Dermis microvascular lymphatic vessel endothelial cell (primary cell): ENCODE data around the gene DNAJB11. TPM values are rescaled to one million over a fixed set of nuclear protein-coding genes. Genes with fewer than 3 reads are reported as not detected.
"Not testable (repeated sequence)": the region's sequence is repeated elsewhere in the genome, so short reads cannot be mapped to it uniquely, and the experiment has no call there.

Experiments used
- DNase-seq, 2 donors: peaks; one replicate each; pipeline versions ENCODE4 v3.0.0 to v3.0.0-alpha.2; 2010; ENCODE audit warnings: low read depth in 2 of 2
- total RNA-seq: library from RNA; depleted of rRNA; stranded (reverse); fragments of >200 nt; gene quantifications from 2 replicates; pipeline ENCODE4 v1.2.1, GENCODE V29; 2014

Gene DNAJB11
- total RNA-seq, 1 donor from 2014 or later: 38.9 TPM

DNA sequence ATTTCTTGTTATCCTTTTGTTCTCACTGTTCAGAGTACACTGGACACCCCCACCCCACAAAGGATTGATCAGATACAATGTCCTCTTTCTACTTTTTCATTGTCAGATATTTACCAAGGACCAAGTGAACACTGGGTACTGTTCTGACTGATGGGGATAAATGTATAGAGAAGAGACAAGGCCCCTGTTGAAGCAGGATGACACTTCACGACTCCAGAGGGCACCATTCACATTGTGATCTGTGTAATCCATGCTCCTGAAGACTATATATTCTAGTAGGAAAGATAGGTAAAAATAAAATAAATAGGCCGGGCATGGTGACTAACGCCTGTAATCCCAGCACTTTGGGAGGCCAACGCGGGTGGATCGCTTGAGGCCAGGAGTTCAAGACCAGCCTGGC lies 19.1 kb upstream of the DNAJB11 start:
- no peak for DNase-seq

GRCh38 chr3:186552408-186553031 lies 18.0 kb upstream of the DNAJB11 start:
- no peak for DNase-seq

DNA sequence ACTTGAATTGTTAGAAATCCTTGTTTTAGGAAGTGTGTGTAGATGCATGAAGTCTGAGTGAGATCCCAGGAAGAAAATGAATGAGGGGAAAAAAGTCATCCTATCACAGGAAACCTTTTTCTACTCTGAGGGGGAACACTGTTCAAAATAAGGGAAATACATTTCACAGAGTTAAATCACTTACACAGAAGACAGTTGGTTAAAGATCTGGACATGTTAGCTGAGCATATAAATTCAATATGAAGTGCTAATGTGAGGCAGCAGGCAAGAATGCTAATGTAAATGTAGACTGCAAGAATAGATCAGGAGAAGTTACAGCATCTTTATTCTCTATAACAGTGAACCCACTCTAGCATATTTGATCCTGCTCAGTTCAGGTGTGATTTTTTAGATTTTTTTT lies 5.9 kb upstream of the DNAJB11 start:
- DNase-seq: no peak

GRCh38 chr3:186566772-186567071 lies 3.8 kb upstream of the DNAJB11 start:
- peak in 1 of 2 donors; percentile 3 for DNase-seq

GRCh38 chr3:186567072-186567921 lies 3.2 kb upstream of the DNAJB11 start, which contains the start of gene TBCCD1:
Gene TBCCD1, minus strand, starts transcription at chr3:186567339. Its CDS starts 3,010 bp downstream, at chr3:186564329.
- peak; percentile 76 to 91 for DNase-seq

DNA sequence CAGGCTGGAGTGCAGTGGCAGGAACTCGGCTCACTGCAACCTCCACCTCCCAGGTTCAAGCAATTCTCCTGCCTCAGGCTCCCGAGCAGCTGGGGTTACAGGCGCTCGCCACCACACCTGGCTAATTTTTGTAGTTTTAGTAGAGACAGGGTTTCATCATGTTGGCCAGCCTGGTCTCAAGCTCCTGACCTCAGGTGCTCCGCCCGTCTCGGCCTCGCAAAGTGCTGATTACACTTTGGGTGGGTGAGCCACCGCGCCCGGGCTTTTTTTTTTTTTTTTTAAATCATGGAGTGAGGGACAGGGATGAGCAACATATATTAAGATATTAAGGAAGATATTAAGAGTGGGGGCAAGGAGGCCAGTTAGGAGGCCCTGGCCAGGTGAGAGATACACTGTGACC lies 1.2 kb upstream of the DNAJB11 start:
- not testable (repeated sequence) for DNase-seq

- no peak for DNase-seq
Measured at GRCh38 chr3:186569779-186570095, 783 bp upstream of the DNAJB11 start.

DNA sequence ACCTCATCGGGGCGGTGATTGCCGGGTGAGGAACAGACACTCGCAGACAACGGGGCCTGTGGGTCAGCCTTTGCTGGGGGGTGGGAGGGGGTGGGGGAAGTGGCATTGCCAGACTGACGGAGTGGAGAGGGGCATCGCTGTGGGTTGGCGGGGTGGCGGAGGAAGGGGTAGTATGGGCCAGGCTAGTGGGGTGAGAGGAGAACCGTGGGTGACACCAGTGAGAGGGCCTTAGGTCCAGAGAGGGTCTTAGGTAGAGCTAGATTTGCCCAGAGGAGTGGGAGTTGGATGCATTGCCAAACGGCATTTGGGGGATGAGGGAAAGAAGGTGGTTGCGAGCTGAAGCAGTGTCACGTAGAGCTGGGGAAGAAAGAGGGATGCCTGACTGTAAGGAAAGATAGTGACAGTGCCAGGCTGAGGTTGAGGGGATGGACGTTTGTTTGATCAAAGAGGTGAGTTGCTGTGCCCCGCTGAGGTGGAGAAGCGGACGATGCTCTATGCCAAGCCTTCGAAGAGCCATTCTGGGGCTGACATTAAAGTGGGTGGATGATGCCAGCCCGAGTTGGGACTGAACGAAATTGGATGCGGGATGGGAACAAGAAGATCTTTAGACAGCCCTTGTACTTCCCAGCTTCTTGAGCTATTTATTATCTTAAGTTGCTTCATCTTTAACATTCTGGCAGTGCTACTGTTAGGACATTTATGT lies 572 bp downstream of the DNAJB11 start:
- DNase-seq: no peak

DNA sequence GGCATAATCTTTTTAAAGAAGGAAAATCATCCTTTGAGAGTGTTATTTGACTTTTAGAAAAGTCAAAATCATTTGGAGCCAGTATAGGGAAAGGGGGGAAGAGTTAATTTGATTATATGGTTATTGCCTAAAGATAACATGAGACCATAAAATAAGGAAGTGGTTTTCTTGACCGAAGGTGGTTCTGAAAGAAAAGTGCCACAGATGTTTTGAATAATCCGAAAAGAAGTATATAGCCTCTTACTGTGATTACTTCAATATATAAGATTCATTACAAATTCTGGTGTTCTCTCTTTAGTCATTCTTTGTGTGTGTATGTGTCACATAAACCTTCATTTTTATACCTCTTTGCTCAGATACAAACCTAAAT lies 1.1 kb downstream of the DNAJB11 start:
- no peak for DNase-seq

DNA sequence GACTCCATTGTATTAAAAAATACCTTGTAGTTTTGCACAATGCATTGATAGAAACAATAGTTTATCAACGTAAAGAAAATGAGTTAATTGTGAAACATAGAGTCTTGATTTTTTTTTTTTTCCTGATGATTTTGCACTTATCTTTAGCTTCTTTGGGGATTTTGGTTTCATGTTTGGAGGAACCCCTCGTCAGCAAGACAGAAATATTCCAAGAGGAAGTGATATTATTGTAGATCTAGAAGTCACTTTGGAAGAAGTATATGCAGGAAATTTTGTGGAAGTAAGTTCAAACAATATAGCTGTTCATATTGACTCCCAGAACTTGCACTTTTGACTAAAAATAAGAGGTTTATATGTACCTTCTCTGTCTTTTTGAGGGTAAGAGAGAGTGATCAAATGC lies 7.0 kb downstream of the DNAJB11 start:
- DNase-seq: no peak

GRCh38 chr3:186580785-186581184 lies 10.3 kb downstream of the DNAJB11 start:
- no peak for DNase-seq

DNA sequence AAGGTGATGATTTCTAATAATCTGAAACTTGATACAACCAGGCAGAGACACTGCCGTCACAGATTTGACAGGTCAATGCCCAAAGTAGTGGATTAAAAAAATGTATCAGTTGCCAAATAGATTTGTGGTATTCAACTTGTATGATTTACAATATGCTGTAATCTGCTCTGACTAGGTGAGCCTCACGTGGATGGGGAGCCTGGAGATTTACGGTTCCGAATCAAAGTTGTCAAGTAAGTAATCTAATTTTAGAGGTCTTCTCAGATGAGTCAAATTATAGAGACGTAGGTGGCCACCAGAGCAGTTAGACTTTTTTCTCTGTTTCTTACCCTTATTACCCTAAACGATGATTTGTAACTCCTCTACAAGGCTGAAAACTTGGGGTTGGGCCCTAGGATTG lies 12.0 kb downstream of the DNAJB11 start:
- no peak for DNase-seq

- DNase-seq: no peak
Measured at GRCh38 chr3:186583831-186584230, 13.3 kb downstream of the DNAJB11 start.

GRCh38 chr3:186586245-186586644 lies 15.7 kb downstream of the DNAJB11 start:
- not testable (repeated sequence) for DNase-seq

GRCh38 chr3:186587183-186587582 lies 16.7 kb downstream of the DNAJB11 start:
- DNase-seq: no peak

GRCh38 chr3:186588632-186589031 lies 18.1 kb downstream of the DNAJB11 start:
- no peak for DNase-seq

DNA sequence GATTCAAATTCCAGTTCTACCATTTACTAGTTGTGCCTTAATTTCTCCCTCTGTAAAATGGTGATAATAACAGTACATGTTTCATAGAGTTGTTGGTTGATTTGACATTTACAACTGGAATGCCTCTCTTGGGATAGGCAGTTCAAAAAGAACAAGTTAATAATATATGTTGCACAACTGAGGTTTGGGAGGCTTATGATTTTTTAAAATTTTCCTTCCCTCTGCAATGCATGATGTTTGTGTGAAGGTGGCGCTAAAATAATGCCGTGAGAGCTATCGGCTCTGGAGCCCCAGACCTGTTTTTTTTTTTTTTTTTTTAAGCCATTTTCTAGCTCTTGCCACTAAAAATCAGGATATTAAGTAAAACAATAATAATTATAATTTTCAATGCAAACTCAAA lies 18.6 kb downstream of the DNAJB11 start:
- DNase-seq: peak in 1 of 2 donors; percentile 28

DNA sequence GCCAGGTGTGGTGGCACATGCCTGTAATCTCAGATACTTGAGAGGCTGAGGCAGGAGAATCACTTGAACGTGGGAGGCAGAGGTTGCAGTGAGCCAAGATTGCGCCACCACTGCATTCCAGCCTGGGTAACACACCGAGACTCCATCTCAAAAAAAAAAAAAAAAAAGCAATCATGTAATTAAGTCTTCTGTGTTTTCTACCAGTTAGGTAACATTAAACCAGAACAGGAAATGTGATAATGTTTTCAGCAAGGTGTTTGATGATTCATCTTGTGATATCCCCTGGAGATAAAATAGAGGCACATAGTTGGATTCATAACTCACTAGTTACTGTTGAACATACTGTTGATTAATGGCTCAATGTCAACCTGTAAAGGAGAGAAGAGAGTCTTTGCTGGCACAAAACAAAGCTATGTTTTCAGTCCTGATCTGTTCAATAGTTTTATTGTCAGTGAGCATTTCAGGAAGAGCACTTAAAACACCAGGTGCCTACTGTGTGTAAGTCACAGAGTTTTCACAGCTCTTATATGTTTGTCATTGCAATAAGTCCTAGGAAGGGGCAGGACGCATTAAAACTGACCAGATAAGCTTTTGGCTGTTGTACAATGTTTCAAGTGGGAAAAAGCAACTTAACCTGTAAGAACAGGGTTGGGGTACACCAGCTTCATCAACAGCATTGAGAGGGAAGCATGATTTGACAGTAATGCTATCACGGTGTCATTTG lies 19.5 kb downstream of the DNAJB11 start:
- peak in 1 of 2 donors; percentile 15 for DNase-seq

DNA sequence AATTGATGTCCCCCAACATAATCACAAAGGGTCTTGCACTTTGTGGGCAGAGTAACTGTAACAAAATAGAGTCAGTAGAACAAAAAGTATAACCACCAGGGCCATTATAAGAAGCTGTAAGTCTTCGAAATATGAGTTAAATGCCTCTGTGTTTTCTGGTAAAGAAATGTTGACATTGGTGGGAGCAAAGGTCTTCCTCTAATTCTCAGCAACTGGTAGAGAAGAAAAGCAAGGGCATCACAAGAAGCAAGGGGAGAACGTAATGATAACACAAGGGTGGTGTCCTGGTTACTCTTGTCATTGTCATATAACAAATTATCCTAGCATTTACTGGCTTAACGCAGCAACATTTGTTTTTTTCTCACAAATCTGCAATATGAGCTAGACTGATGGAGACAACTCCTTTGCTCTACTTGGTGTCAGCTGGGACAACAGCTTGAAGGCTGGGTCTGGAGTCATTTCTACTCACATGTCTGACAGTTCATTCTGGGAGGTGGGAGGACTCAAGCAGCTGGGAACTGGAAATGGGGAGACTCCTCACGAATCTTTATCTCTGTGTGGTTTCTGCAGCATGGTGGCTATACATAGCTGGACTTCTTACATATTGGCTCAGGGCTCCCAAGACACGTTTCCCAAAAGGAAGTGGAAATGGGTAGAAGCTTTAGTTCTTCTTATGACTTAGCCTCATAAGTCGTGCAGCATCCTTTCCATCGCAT lies 20.2 kb downstream of the DNAJB11 start:
- no peak for DNase-seq

- DNase-seq: no peak
Measured at GRCh38 chr3:186592682-186593081, 22.2 kb downstream of the DNAJB11 start.

GRCh38 chr3:186593862-186594261 lies 23.3 kb downstream of the DNAJB11 start:
- no peak for DNase-seq
